Activated T-cell treated with anti-CD3 and anti-CD28 coated beads, Interleukin-2, amount 50 U/mL, for 4 hours (primary cell): Measurements from ENCODE around the gene OR4B1. TPM values are rescaled to one million over a fixed set of nuclear protein-coding genes. Genes with fewer than 3 reads are reported as not detected.
"Not testable (repeated sequence)": the region's sequence is repeated elsewhere in the genome, so short reads cannot be mapped to it uniquely, and the experiment has no call there.

Source experiments
- ATAC-seq, 2 donors: fragments of 200-7000 bp; cut with Tn5 transposase; one replicate each; pipeline ENCODE4 v1.10.0; 2021
- DNase-seq: peaks from one replicate; pipeline ENCODE4 v3.0.0-alpha.2; 2020
- H3K27me3 Mint-ChIP-seq: one replicate; pipeline ENCODE4 v1.8.0; 2021; ENCODE audit warnings: low read depth, mixed read lengths
- H3K36me3 Mint-ChIP-seq: one replicate; pipeline ENCODE4 v1.8.0; 2022; ENCODE audit warnings: mixed read lengths; ENCODE audit not compliant: insufficient read depth
- H3K4me1 Mint-ChIP-seq: one replicate; pipeline ENCODE4 v1.8.0; 2021; ENCODE audit warnings: low read depth, mixed read lengths
- H3K4me3 Mint-ChIP-seq: one replicate; pipeline ENCODE4 v1.8.0; 2021; ENCODE audit warnings: mild to moderate bottlenecking, moderate library complexity, mixed read lengths
- H3K9me3 Mint-ChIP-seq: one replicate; pipeline ENCODE4 v1.8.0; 2021; ENCODE audit warnings: mixed read lengths
- total RNA-seq, 3 donors: library from RNA; stranded (reverse); gene quantifications; one replicate each; pipeline ENCODE4 v1.2.1, GENCODE V29; 2021

The OR4B1 gene
- total RNA-seq, 3 donors from 2014 or later = not detected

DNA sequence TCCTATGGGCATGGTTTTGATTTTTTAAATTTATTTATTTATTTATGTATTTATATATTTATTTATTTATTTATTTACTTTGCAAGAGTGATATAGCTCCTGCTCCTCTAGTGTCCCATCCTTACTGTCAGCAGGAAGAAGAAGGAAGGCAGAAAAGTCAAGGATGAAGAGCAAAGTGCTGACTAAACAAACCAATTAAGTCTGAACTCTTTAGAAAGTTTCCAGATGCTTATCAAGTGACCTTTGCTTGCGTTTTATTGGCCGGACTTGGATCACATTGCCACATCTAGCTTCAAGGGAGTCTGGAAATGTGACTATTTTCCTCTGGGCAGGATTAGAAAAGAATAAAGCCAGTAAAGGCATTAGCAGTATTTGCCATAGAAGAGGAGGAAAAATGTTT is 8.7 kb upstream of the OR4B1 start:
- H3K27me3 Mint-ChIP-seq = peaks cover 14% of the 10 kb centered on the region
- H3K4me1 Mint-ChIP-seq = no peaks in the 10 kb centered on the region
- no peak for DNase-seq
- ATAC-seq = no peak
- no peak overlapping the region for H3K4me3 Mint-ChIP-seq
- no peaks in the 10 kb centered on the region for H3K9me3 Mint-ChIP-seq
- no peaks in the 10 kb centered on the region for H3K36me3 Mint-ChIP-seq

DNA sequence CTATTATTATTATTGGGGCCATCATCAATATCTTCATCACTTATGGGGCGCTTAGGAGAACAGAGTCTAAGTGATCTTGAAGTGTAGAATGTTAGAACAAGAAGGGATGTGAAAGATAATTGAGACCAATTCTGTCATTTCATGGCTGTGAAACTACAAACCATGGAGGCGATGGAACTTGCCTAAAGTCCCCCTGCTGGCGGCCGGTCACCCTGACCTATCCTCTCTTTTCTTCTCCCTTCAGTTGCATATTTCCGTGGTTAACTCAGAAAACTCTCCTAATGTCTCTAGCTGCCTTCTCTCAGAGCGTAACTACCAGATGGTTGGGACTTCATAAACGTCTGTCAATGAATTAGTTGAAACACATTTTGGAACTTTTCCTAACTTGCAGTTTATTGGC is 6.6 kb upstream of the OR4B1 start:
- Mint-ChIP-seq H3K27me3 (peaks cover 14% of the 10 kb centered on the region), H3K4me1 (no peaks in the 10 kb centered on the region), H3K9me3 (no peaks in the 10 kb centered on the region), H3K36me3 (no peaks in the 10 kb centered on the region), H3K4me3 (no peak overlapping the region)
- DNase-seq = no peak
- no peak for ATAC-seq

DNA sequence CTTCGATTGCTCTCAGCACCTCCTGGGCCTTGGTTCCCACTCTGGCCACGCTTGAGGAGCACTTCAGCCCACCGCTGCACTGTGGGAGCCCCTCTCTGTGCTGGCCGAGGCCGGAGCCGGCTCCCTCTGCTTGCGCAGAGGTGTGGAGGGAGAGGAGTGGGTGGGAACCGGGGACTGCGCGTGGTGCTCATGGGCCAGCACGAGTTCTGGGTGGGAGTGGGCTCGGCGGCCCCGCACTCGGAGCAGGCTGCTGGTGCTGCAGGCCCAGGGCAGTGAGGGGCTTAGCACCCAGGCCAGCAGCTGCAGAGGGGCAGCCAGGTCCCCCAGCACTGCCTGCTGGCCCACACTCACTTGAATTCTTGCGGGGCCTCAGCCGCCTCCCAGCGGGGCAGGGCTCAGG is 12.2 kb downstream of the OR4B1 start:
- H3K4me3 Mint-ChIP-seq = no peak overlapping the region
- H3K4me1 Mint-ChIP-seq = no peaks in the 10 kb centered on the region
- no peak for DNase-seq
- no peaks in the 10 kb centered on the region for H3K36me3 Mint-ChIP-seq
- no peaks in the 10 kb centered on the region for H3K27me3 Mint-ChIP-seq
- H3K9me3 Mint-ChIP-seq = peaks cover 9% of the 10 kb centered on the region
- ATAC-seq = no peak

DNA sequence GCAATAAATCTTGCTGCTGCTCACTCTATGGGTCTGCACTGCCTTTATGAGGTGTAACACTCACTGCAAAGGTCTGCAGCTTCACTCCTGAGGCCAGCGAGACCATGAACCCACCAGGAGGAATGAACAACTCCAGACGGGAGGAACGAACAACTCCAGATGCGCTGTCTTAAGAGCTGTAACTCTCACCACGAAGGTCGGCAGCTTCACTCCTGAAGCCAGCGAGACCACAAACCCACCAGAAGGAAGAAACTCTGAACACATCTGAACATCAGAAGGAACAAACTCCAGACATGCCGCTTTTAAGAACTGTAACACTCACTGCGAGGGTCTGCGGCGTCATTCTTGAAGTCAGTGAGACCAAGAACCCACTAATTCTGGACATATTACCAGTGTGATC is 13.4 kb downstream of the OR4B1 start:
- H3K36me3 Mint-ChIP-seq, H3K27me3 Mint-ChIP-seq, DNase-seq, ATAC-seq, H3K4me1 Mint-ChIP-seq, H3K4me3 Mint-ChIP-seq, H3K9me3 Mint-ChIP-seq: not testable (repeated sequence)

DNA sequence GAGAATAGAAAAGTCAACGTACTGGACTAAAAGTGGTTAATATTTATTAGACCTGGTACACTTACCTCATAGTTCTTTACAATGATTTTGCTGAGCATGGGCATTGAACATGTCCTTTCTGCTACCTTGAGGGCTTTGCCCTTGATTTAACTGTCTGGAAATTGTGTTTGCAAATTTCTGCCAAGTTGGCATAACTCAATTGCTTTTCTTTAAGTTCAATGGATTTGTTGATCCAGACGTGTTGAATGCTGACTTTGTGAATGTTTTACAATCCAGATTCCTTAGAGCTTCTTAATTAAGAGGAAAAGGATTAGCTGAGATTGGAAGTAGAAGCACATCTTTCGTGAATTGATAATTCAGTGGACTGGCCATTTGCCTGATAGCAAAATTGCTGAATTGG is 21.1 kb downstream of the OR4B1 start:
- H3K27me3 Mint-ChIP-seq = peaks cover 32% of the 10 kb centered on the region
- H3K36me3 Mint-ChIP-seq = no peaks in the 10 kb centered on the region
- ATAC-seq (no peak), DNase-seq (no peak)
- no peak overlapping the region for H3K4me3 Mint-ChIP-seq
- no peaks in the 10 kb centered on the region for H3K9me3 Mint-ChIP-seq
- H3K4me1 Mint-ChIP-seq = no peaks in the 10 kb centered on the region

DNA sequence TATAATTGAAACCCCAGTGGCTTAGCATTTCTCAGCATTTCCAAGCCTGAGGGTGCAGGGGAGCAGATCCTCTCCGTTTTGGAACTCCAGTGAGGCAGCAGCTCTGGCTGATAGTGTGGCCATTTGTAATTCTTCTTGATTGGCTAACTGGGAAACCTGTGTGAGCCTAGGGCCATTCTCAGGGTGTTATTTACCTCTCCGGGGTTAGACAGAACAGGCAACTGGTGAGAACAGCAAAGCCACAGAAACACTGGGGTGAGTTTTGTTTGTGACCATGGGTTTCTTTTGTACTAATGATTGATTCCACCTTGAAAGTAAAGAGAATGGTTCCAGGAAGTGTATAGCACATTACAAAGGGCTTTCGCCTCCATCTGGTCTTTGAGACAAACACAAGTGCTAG is 25.9 kb downstream of the OR4B1 start:
- H3K9me3 Mint-ChIP-seq = no peaks in the 10 kb centered on the region
- no peaks in the 10 kb centered on the region for H3K36me3 Mint-ChIP-seq
- H3K27me3 Mint-ChIP-seq = peaks cover 30% of the 10 kb centered on the region
- no peaks in the 10 kb centered on the region for H3K4me1 Mint-ChIP-seq
- no peak for ATAC-seq
- no peak for DNase-seq
- H3K4me3 Mint-ChIP-seq = no peak overlapping the region

DNA sequence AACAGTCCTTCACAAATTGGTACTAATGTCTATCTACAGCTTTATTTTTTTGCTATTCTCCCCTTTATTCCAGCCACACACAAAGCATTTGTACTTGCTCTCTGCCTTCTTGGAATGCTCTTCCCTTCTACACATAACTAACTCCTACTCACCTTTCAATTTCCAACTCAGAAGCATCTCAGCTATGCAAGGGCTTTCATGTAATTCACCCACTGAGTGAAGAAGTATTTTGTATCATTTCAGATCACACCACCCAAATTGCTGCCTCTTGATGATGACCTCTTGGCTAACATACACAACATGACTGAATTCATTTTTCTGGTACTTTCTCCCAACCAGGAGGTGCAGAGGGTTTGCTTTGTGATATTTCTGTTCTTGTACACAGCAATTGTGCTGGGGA is 28.2 kb downstream of the OR4B1 start, which contains the start of gene OR4X2:
Gene OR4X2 (plus strand): TSS at position 301 of the 400 bp plus-strand sequence. CDS start 0 bp downstream, at position 301.
- H3K4me3 Mint-ChIP-seq = no peak within 1 kb of the TSS
- peaks cover 7% of the 10 kb centered on the region for H3K9me3 Mint-ChIP-seq
- H3K4me1 Mint-ChIP-seq = no peaks in the 10 kb centered on the region
- no peak for DNase-seq
- ATAC-seq = no peak
- peaks cover 25% of the 10 kb centered on the region for H3K27me3 Mint-ChIP-seq
- no peaks in the 10 kb centered on the region for H3K36me3 Mint-ChIP-seq

DNA sequence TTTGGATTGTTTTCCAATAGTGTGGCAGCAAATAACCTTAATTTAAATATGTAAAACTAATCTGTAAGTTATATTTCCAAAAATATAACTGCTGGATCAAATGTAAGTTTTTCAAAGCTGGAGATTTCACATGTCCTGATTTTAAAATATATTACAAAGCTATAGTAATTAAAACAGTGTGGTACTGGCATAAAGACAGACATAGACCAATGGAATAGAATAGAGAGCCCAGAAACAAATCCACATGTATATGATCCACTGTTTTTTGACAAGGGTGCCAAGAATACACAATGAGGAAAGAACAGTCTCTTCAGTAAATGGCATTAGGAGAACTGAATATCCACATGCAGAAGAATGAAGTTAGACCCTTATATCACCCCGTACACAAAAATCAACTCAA is 32.3 kb downstream of the OR4B1 start:
- Mint-ChIP-seq H3K4me3 (no peak overlapping the region), H3K36me3 (no peaks in the 10 kb centered on the region), H3K27me3 (peaks cover 12% of the 10 kb centered on the region), H3K4me1 (no peaks in the 10 kb centered on the region), H3K9me3 (peaks cover 7% of the 10 kb centered on the region)
- DNase-seq (no peak), ATAC-seq (no peak)

DNA sequence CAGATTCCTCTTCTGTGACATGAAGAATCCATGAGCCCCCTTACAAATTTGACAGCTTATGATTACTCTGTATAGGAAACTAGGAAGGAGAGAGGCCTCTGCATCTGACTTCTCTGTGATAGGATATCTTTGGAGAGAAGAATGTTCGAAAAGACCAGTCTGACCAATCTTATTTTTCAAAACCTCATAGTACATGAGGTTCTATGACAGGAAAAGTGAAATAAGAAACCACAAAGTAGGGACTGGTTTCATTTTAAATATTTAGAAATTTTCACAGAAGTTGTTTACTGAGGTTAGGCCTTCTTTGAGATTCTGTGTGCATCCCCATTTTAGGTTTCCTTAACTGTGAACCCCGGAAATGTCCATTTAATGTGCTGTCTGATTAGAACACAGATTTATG is 45.0 kb downstream of the OR4B1 start:
- Mint-ChIP-seq H3K27me3 (peaks cover 12% of the 10 kb centered on the region), H3K4me1 (no peaks in the 10 kb centered on the region), H3K36me3 (no peaks in the 10 kb centered on the region), H3K4me3 (no peak overlapping the region), H3K9me3 (no peaks in the 10 kb centered on the region)
- no peak for DNase-seq
- ATAC-seq = no peak

DNA sequence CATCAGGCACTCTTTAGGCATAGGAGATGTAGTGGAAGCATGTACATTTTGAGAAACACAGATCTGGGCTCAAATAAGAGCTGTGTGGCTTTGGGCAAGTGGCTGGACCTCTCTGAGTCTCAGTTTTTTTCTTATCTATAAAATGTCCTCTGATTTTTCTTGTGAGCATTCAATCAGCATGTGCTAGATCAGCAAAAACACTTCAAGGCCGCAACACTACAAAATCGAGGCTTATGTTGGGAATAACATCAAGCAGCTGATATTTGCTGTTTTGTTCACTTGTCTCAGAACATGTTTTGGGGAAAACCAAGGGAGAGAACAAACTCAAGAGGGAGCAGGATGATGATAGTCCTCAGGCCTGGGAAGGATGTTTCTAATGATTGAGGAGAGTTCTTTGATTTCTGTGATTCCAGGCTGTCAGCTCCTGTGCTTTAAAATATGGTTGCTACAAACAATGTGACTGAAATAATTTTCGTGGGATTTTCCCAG is 46.9 kb downstream of the OR4B1 start, which contains the start of gene OR4X1:
Gene OR4X1 (plus strand): TSS at position 439 of the 489 bp plus-strand sequence. CDS start 0 bp downstream, at position 439.
- ATAC-seq (no peak), DNase-seq (no peak)
- Mint-ChIP-seq H3K36me3 (no peaks in the 10 kb centered on the region), H3K4me1 (no peaks in the 10 kb centered on the region), H3K9me3 (no peaks in the 10 kb centered on the region), H3K4me3 (no peak within 1 kb of the TSS), H3K27me3 (no peaks in the 10 kb centered on the region)

Other genes starting within 250 kb of the OR4B1 start
- 10 to 100 TPM; 13.8 to 22.3 (median 19.0) TPM for gene PTPRJ, start 236.3 kb upstream of the OR4B1 start, total RNA-seq
- gene OR4X2, start 28.3 kb downstream of the OR4B1 start, total RNA-seq = not detected
- not detected for gene OR4X1, start 47.1 kb downstream of the OR4B1 start, total RNA-seq
- not detected for gene OR4S1, start 89.4 kb downstream of the OR4B1 start, total RNA-seq
- not detected for gene OR4C3, start 108.1 kb downstream of the OR4B1 start, total RNA-seq
- gene OR4C5, start 149.7 kb downstream of the OR4B1 start, total RNA-seq = not detected